HCT116 (cell line): ENCODE measurements around the gene TRIM27. TPM values are rescaled to one million over a fixed set of nuclear protein-coding genes. Genes with fewer than 3 reads are reported as not detected.

Experiments used
- ATAC-seq: fragments of 200-7000 bp; cut with Tn5 transposase; 2 replicates; pipeline ENCODE4 v1.9.1; 2020; ENCODE audit warnings: mild to moderate bottlenecking, moderate library complexity
- BruUV-seq: library from RNA; stranded (reverse); fragments of 400-500 nt; replicated peaks from 2 replicates; lab custom pipeline; 2021; lab: Mats Ljungman, UMichigan
- CTCF ChIA-PET: fragments of 300-600 bp; sonication (Branson Sonifier 250); formaldehyde crosslinking; loops from one replicate; lab custom pipeline; 2021; ENCODE audit warnings: antibody characterized with exemption; lab: Charles Lee
- POLR2A ChIA-PET: fragments of 300-600, 350-600 bp; sonication (Branson Sonifier 250); formaldehyde crosslinking; loops from one replicate; lab custom pipeline; 2021; ENCODE audit warnings: antibody characterized with exemption; lab: Charles Lee
- RAD21 ChIA-PET, 2 experiments: fragments of 300-600 bp; sonication (Branson Sonifier 250); formaldehyde crosslinking; loops; one replicate each; lab custom pipeline; 2023; ENCODE audit warnings: low total read pairs in 2 of 2; ENCODE audit not compliant: uncharacterized antibody in 2 of 2, unreplicated experiment in 2 of 2, low non-redundant PET in 1 of 2; lab: Charles Lee
- DNase-seq: peaks from one replicate; pipeline ENCODE4 v3.0.0-alpha.2; 2010; ENCODE audit warnings: low read depth, low spot score
- H2AFZ ChIP-seq: fragments of 200-600 bp; shearing (Covaris generic), sonication (generic); 2 replicates; pipeline ENCODE4 v1.6.1; 2017; ENCODE audit warnings: low read depth, mixed run types, mixed read lengths, antibody characterized with exemption, low read length; ENCODE audit not compliant: poor library complexity, severe bottlenecking
- H3K27ac ChIP-seq: 2 replicates; pipeline ENCODE4 v1.5.1; 2012; ENCODE audit warnings: low read depth, low read length
- H3K27me3 ChIP-seq: fragments of 200-600 bp; sonication (generic); 2 replicates; pipeline ENCODE4 v1.6.1; 2016; ENCODE audit warnings: mixed run types, low read length, mixed read lengths; ENCODE audit not compliant: insufficient read depth
- H3K36me3 ChIP-seq, 2 experiments: fragments of 200-500 bp in 1 of 2; fragments of 200-600 bp in 1 of 2; sonication (Bioruptor generic) in 1 of 2; sonication (generic) in 1 of 2; 2 replicates each; pipeline versions ENCODE4 v1.5.1 to v1.6.1; 2014 to 2016; ENCODE audit warnings: low read length in 2 of 2, inconsistent platforms in 1 of 2, mixed read lengths in 1 of 2, mixed run types in 1 of 2; ENCODE audit not compliant: insufficient read depth in 2 of 2, control insufficient read depth in 1 of 2
- H3K4me1 ChIP-seq, 2 experiments: fragments of 200-600 bp in 1 of 2; sonication (generic) in 1 of 2; 2 replicates each; pipeline versions ENCODE4 v1.5.1 to v1.6.1; 2012 to 2017; ENCODE audit warnings: low read length in 2 of 2, inconsistent platforms in 1 of 2, mild to moderate bottlenecking in 1 of 2, mixed read lengths in 1 of 2, mixed run types in 1 of 2, moderate library complexity in 1 of 2; ENCODE audit not compliant: insufficient read depth in 2 of 2, control insufficient read depth in 1 of 2
- H3K4me2 ChIP-seq: fragments of 200-600 bp; sonication (generic); 2 replicates; pipeline ENCODE4 v1.6.1; 2017; ENCODE audit warnings: mixed run types, low read length, mixed read lengths
- H3K4me3 ChIP-seq, 2 experiments: fragments of 200-600 bp in 1 of 2; sonication (generic) in 1 of 2; replicated peaks in 1 of 2; 2 replicates each; pipeline ENCODE4 v1.5.1; 2011 to 2016; ENCODE audit warnings: low read length in 2 of 2, control low read depth in 1 of 2, low read depth in 1 of 2, mild to moderate bottlenecking in 1 of 2, mixed read lengths in 1 of 2, mixed run types in 1 of 2
- H3K79me2 ChIP-seq: fragments of 200-600 bp; sonication (generic); 2 replicates; pipeline ENCODE4 v1.6.1; 2017; ENCODE audit warnings: mild to moderate bottlenecking, mixed run types, low read length, moderate library complexity, mixed read lengths; ENCODE audit not compliant: insufficient read depth
- H3K9ac ChIP-seq: fragments of 200-600 bp; sonication (generic); 2 replicates; pipeline ENCODE4 v1.6.1; 2016; ENCODE audit warnings: low read length, mixed read lengths
- H3K9me2 ChIP-seq: fragments of 200-600 bp; sonication (generic), shearing (Covaris generic); 2 replicates; pipeline ENCODE4 v1.6.1; 2017; ENCODE audit warnings: mixed run types, mild to moderate bottlenecking, moderate library complexity; ENCODE audit not compliant: insufficient read depth
- H3K9me3 ChIP-seq, 2 experiments: fragments of 200-500 bp in 1 of 2; fragments of 200-600 bp in 1 of 2; sonication (Bioruptor generic) in 1 of 2; sonication (generic) in 1 of 2; 2 replicates each; pipeline ENCODE4 v1.6.1; 2014 to 2017; ENCODE audit warnings: low read length in 2 of 2, mixed read lengths in 2 of 2, inconsistent platforms in 1 of 2, low read depth in 1 of 2, mild to moderate bottlenecking in 1 of 2, mixed run types in 1 of 2, moderate library complexity in 1 of 2; ENCODE audit not compliant: control insufficient read depth in 1 of 2, insufficient read depth in 1 of 2
- H4K20me1 ChIP-seq: fragments of 200-600 bp; sonication (generic), shearing (Covaris generic); 2 replicates; pipeline ENCODE4 v1.6.1; 2017; ENCODE audit warnings: mixed run types, mild to moderate bottlenecking, moderate library complexity; ENCODE audit not compliant: insufficient read depth
- CBX3 ChIP-seq: IDR thresholded peaks from 2 replicates; pipeline ENCODE4 v1.6.1; 2012; ENCODE audit warnings: low read depth
- EGR1 ChIP-seq: IDR thresholded peaks from 2 replicates; pipeline ENCODE4 v1.6.1; 2012; ENCODE audit warnings: low read depth
- EZH2 ChIP-seq: fragments of 200-600 bp; sonication (generic); IDR thresholded peaks from 2 replicates; pipeline ENCODE4 v1.6.1; 2017; ENCODE audit warnings: antibody characterized with exemption, mixed run types
- FOSL1 ChIP-seq: IDR thresholded peaks from 2 replicates; pipeline ENCODE4 v1.6.1; 2012; ENCODE audit warnings: low read depth
- POLR2AphosphoS5 ChIP-seq: IDR thresholded peaks from 2 replicates; pipeline ENCODE4 v1.6.1; 2011; ENCODE audit warnings: mild to moderate bottlenecking, low read depth, low read length, moderate library complexity
- SIN3A ChIP-seq: IDR thresholded peaks from 2 replicates; pipeline ENCODE4 v1.6.1; 2012; ENCODE audit warnings: low read depth
- SP1 ChIP-seq: IDR thresholded peaks from 2 replicates; pipeline ENCODE4 v1.6.1; 2012; ENCODE audit warnings: low read depth
- SRF ChIP-seq: IDR thresholded peaks from 2 replicates; pipeline ENCODE4 v1.6.1; 2012; ENCODE audit warnings: low read depth
- TCF7L2 ChIP-seq: IDR thresholded peaks from 2 replicates; pipeline ENCODE4 v1.7.0; 2011; ENCODE audit warnings: borderline replicate concordance, inconsistent platforms; ENCODE audit not compliant: insufficient read depth, insufficient read length; ENCODE audit errors: extremely low read depth
- ZBTB33 ChIP-seq: IDR thresholded peaks from 2 replicates; pipeline ENCODE4 v1.6.1; 2011; ENCODE audit warnings: mild to moderate bottlenecking, low read length, moderate library complexity; ENCODE audit not compliant: insufficient replicate concordance; ENCODE audit errors: extremely low read depth
- ZFX ChIP-seq: fragments of 450-650 bp; IDR thresholded peaks from 2 replicates; pipeline ENCODE4 v1.6.1; 2017
- ZNF274 ChIP-seq: fragments of 200-500 bp; sonication (Bioruptor generic); IDR thresholded peaks from 2 replicates; pipeline ENCODE4 v1.6.1; 2014; ENCODE audit warnings: mild to moderate bottlenecking, low read depth, low read length, inconsistent platforms
- intact Hi-C: fragments of 100-400 bp; cut with micrococcal nuclease; formaldehyde crosslinking; loops from 2 replicates; pipeline ENCODE4 v1.10.0; 2022
- total RNA-seq: library from RNA; stranded (reverse); gene quantifications from one replicate; pipeline ENCODE4 v1.2.1, GENCODE V29; 2021; ENCODE audit not compliant: unreplicated experiment
- TF ChIP-seq, protein P1 (sequence below): IDR thresholded peaks from 2 replicates; pipeline ENCODE4 v1.6.1; 2012; ENCODE audit warnings: low read depth
- TF ChIP-seq, protein P2 (sequence below): IDR thresholded peaks from 2 replicates; pipeline ENCODE4 v1.6.1; 2012
- TF ChIP-seq, protein P3 (sequence below): IDR thresholded peaks from 2 replicates; pipeline ENCODE4 v1.6.1; 2012

TRIM27 gene
- total RNA-seq, 1 experiment from 2014 or later, result 62.5 TPM

GRCh38 chr6:28896505-28897368 is 27.0 kb downstream of the TRIM27 start (continued):
- TF ChIP-seq ZBTB33, result no peak

- Histone ChIP-seq H3K4me1 (peaks cover 11 to 37% of the 10 kb centered on the region in 2 experiments; a peak in 3 of 4 replicates), H3K9ac (peak overlapping the region; percentile 84), H3K27me3 (no peaks in the 10 kb centered on the region), H3K4me3 (peak overlapping the region; percentile 61 to 66), H3K9me2 (no peaks in the 10 kb centered on the region), H4K20me1 (no peaks in the 10 kb centered on the region), H2AFZ (no peak overlapping the region), H3K79me2 (no peaks in the 10 kb centered on the region), H3K27ac (peak overlapping the region; percentile 85), H3K4me2 (peak overlapping the region; percentile 87), H3K9me3 (no peaks in the 10 kb centered on the region), H3K36me3 (no peaks in the 10 kb centered on the region)
- ChIA-PET CTCF (interaction anchor here (1.3 kb wide), 1 partner anchor 58 kb away, joined by 10 read pairs; no protein-coding TSS in a partner anchor), RAD21 (interaction anchor here (0.7 kb wide), 2 partner anchors 9 to 56 kb away, joined by 3 read pairs; no protein-coding TSS in a partner anchor), POLR2A (interaction anchor here (0.6 to 1.9 kb wide), 17 partner anchors 8 to 1822 kb away, joined by 3 to 14 read pairs (median 4); partner anchors contain the start of genes MDC1 and TRIM27)
- intact Hi-C loops, result loop anchor here (5.0 kb wide), 2 partner anchors 138 to 153 kb away; no protein-coding TSS in a partner anchor
- TSS peak; percentile 87 for BruUV-seq
- ATAC-seq (peak; percentile 75), DNase-seq (peak; percentile 95)
- TF ChIP-seq POLR2AphosphoS5 (peak; percentile 94), ZNF274 (no peak), CBX3 (peak; percentile 44; the same call in 1 of the 2 replicates), SRF (peak; percentile 47), EGR1 (0 out of 2 replicates have a peak, but pooled peaks have one; percentile 16), EZH2 (no peak), FOSL1 (no peak), SP1 (peak; percentile 41), ZFX (no peak), TCF7L2 (no peak), SIN3A (0 out of 2 replicates have a peak, but pooled peaks have one; percentile 30)
- TF ChIP-seq, protein P1, sequence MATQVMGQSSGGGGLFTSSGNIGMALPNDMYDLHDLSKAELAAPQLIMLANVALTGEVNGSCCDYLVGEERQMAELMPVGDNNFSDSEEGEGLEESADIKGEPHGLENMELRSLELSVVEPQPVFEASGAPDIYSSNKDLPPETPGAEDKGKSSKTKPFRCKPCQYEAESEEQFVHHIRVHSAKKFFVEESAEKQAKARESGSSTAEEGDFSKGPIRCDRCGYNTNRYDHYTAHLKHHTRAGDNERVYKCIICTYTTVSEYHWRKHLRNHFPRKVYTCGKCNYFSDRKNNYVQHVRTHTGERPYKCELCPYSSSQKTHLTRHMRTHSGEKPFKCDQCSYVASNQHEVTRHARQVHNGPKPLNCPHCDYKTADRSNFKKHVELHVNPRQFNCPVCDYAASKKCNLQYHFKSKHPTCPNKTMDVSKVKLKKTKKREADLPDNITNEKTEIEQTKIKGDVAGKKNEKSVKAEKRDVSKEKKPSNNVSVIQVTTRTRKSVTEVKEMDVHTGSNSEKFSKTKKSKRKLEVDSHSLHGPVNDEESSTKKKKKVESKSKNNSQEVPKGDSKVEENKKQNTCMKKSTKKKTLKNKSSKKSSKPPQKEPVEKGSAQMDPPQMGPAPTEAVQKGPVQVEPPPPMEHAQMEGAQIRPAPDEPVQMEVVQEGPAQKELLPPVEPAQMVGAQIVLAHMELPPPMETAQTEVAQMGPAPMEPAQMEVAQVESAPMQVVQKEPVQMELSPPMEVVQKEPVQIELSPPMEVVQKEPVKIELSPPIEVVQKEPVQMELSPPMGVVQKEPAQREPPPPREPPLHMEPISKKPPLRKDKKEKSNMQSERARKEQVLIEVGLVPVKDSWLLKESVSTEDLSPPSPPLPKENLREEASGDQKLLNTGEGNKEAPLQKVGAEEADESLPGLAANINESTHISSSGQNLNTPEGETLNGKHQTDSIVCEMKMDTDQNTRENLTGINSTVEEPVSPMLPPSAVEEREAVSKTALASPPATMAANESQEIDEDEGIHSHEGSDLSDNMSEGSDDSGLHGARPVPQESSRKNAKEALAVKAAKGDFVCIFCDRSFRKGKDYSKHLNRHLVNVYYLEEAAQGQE, result no peak
- TF ChIP-seq, protein P2, sequence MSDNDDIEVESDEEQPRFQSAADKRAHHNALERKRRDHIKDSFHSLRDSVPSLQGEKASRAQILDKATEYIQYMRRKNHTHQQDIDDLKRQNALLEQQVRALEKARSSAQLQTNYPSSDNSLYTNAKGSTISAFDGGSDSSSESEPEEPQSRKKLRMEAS, result peak; percentile 67
- TF ChIP-seq, protein P3, sequence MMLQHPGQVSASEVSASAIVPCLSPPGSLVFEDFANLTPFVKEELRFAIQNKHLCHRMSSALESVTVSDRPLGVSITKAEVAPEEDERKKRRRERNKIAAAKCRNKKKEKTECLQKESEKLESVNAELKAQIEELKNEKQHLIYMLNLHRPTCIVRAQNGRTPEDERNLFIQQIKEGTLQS, result no peak
These were observed 28.5 kb downstream of the TRIM27 start for GRCh38 chr6:28895131-28895812.
